ENCODE results near the gene TSPAN15.

Gene TSPAN15

GRCh38 chr10:69451209-69451783 is at the start of gene TSPAN15:
TSPAN15 (plus strand) TSS chr10:69451465; CDS start chr10:69451595, 130 bp downstream.
- DNase-seq (ENCODE audit: low read depth in 2 of 2) = peak in 1 of 2 experiments; percentile 34

GRCh38 chr10:69402386-69402785 is 48.9 kb upstream of the TSPAN15 start:
- no peak for DNase-seq (ENCODE audit: low read depth in 2 of 2)

- no peak for DNase-seq (ENCODE audit: low read depth in 2 of 2)
Observed at GRCh38 chr10:69403066-69403465, 48.2 kb upstream of the TSPAN15 start.

GRCh38 chr10:69403519-69403918 is 47.7 kb upstream of the TSPAN15 start:
- no peak for DNase-seq (ENCODE audit: low read depth in 2 of 2)

GRCh38 chr10:69404786-69405185 is 46.5 kb upstream of the TSPAN15 start:
- DNase-seq (ENCODE audit: low read depth in 2 of 2) = no peak

- no peak for DNase-seq (ENCODE audit: low read depth in 2 of 2)
Observed at GRCh38 chr10:69405221-69405620, 46.0 kb upstream of the TSPAN15 start.

GRCh38 chr10:69406302-69406811 is 44.9 kb upstream of the TSPAN15 start:
- DNase-seq (ENCODE audit: low read depth in 2 of 2) = no peak

- no peak for DNase-seq (ENCODE audit: low read depth in 2 of 2)
Observed at GRCh38 chr10:69406816-69407580, 44.3 kb upstream of the TSPAN15 start.

GRCh38 chr10:69407621-69408301 is 43.5 kb upstream of the TSPAN15 start:
- DNase-seq (ENCODE audit: low read depth in 2 of 2) = no peak

GRCh38 chr10:69408318-69409175 is 42.7 kb upstream of the TSPAN15 start:
- peak; percentile 85 to 89 for DNase-seq (ENCODE audit: low read depth in 2 of 2)

- DNase-seq (ENCODE audit: low read depth in 2 of 2) = no peak
Observed at GRCh38 chr10:69409176-69409495, 42.1 kb upstream of the TSPAN15 start.

- DNase-seq (ENCODE audit: low read depth in 2 of 2) = no peak
Observed at GRCh38 chr10:69409968-69410367, 41.3 kb upstream of the TSPAN15 start.

- DNase-seq (ENCODE audit: low read depth in 2 of 2) = no peak
Observed at GRCh38 chr10:69410487-69410886, 40.8 kb upstream of the TSPAN15 start.

GRCh38 chr10:69411476-69411875 is 39.8 kb upstream of the TSPAN15 start:
- no peak for DNase-seq (ENCODE audit: low read depth in 2 of 2)

- DNase-seq (ENCODE audit: low read depth in 2 of 2) = no peak
Observed at GRCh38 chr10:69412232-69412790, 39.0 kb upstream of the TSPAN15 start.

- peak; percentile 34 to 35 for DNase-seq (ENCODE audit: low read depth in 2 of 2)
Observed at GRCh38 chr10:69413221-69413865, 37.9 kb upstream of the TSPAN15 start.

- DNase-seq (ENCODE audit: low read depth in 2 of 2) = no peak
Observed at GRCh38 chr10:69414036-69415018, 36.9 kb upstream of the TSPAN15 start.

- no peak for DNase-seq (ENCODE audit: low read depth in 2 of 2)
Observed at GRCh38 chr10:69415049-69415448, 36.2 kb upstream of the TSPAN15 start.

GRCh38 chr10:69415951-69416350 is 35.3 kb upstream of the TSPAN15 start:
- no peak for DNase-seq (ENCODE audit: low read depth in 2 of 2)

- DNase-seq (ENCODE audit: low read depth in 2 of 2) = no peak
Observed at GRCh38 chr10:69416695-69417094, 34.6 kb upstream of the TSPAN15 start, which contains the start of gene TACR2. TACR2 (minus strand) TSS chr10:69416918; CDS start chr10:69416323, 595 bp downstream.
